ENCODE data around the gene KLHDC10.
"Not testable (repeated sequence)": the region's sequence is repeated elsewhere in the genome, so short reads cannot be mapped to it uniquely, and the experiment has no call there.

The KLHDC10 gene

DNA sequence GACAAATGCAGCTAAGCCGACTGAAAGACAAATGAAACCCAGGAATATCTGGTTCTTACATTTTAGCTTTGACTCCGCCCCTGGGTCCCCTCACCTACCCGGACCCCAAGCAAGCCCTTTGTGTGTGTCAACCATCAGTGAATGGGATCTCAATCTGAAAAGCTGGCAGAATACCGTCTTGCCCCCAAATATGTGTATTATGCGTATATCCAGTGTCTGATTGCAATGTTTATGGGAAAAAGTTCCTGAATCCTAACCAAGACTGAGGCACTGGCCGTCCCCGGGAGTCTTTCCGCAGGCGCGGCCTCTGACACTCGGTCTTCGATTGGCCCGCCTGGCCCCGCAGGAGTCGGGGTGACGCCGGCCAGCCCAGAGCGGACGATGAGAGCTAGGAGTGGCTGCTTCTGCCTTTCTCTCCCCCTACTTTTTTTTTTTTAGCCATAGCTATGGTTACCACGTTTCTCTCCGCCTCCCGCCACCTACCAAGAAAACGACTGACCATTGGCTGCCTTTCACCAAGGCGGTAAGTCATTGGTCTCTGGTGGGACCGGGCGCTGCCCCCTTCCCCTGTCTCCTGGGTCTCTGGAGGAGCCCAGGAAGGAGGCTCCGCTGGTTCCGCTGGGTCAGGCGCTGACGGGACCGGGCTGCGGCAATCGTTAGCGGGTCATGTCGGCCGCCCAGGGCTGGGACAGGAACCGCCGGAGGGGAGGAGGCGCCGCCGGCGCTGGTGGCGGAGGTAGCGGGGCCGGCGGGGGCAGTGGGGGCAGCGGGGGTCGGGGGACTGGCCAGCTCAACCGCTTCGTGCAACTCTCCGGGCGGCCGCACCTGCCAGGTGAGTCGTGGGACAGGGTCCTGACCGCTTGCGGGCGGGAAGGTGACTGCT is at the start of gene KLHDC10:
Gene KLHDC10 (plus strand): TSS at position 557 of the 883 bp plus-strand sequence. CDS start 110 bp downstream, at position 667.
- DNase-seq = peak; percentile 77 to 91 (median 82)

DNA sequence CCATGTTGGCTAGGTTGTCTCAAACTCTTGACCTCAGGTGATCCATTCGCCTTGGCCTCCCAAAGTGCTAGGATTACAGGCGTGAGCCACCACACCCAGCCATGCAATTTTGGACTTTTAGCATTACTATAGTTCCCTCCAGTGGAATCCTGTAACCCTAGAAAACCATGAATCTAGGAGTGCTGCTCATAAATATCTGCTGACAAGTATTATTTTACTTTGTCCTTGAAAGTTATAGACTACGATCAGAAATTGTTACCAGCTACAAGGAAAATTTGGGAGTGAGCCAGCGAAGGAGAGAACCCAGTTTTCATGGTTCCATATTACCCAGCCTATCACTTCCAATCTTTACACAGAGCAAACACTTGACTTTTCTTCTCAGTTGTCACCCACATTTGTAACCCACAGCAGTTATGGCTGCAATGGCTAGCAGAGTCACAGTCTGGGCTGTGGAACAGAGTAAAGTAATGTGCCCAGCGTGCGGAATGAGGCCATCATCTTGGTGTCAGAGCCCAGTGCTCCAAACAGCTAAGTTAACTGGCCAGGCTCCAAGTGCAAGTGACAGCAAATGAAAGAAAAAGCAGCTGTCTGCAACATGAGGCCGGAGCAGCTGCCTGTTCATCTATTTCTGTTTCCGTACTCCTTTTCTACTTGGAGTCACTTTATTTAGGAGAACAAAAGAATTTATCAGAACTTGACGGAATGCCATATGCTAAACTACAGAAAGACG is 49.1 kb upstream of the KLHDC10 start:
- DNase-seq = no peak

GRCh38 chr7:130022115-130022514 is 48.2 kb upstream of the KLHDC10 start:
- no peak for DNase-seq

GRCh38 chr7:130022623-130023175 is 47.6 kb upstream of the KLHDC10 start:
- DNase-seq = no peak

DNA sequence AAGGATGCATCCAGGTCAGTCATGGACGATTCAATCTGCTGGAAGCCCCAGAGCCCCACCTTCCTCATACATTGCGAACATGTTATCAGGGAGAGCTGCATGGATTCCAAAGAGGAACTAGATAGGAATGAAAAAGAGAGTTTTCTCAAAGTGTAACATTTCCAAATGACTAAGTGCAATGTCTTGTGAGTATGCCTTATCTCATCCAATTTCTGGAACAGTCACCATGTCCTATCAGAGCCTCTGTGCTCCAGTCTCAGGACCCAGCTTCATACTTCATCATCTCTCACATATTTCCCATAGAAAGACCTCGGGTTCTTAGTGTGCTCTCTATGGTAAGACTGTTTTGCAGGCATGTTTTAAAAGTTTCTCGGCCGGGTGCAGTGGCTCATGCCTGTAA is 45.9 kb upstream of the KLHDC10 start:
- no peak for DNase-seq

DNA sequence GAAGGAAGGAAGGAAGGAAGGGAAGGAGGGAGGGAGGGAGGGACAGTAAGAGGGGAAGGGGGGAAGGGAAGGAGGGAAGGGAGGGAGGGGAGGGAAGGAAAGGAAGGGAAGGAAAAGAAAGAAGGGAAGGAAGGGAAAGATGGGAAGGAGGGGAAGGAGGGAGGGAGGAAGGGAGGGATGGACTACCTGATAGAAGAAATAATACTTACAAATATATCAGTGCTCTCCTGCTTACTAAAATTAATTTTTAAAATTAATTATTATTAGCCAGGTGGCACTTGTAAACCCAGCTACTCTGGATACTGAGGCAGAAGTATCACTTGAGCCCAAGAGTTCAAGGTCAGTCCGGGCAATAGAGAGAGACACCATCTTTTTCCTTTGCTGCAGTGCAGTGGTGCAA is 37.6 kb upstream of the KLHDC10 start:
- DNase-seq = no peak

- no peak for DNase-seq
These were observed 32.6 kb upstream of the KLHDC10 start for GRCh38 chr7:130037703-130038102.

DNA sequence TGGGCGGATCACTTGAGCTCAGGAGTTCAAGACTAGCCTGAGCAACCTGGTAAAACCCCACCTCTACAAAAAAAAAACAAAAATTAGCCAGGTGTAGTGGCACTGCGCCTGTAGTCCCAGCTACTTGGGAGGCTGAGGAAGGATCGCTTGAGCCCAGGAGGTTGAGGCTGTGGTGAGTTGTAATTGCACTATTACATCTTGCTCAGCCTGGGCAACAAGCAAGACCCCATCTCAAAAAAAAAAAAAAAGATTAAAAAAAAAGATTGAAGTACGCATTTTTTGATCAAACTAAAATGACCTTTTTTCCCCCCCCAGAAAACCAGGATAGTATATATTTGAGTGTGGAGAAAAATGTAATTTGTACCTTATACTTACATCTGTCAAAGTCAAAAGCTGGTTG is 29.8 kb upstream of the KLHDC10 start:
- DNase-seq = no peak

DNA sequence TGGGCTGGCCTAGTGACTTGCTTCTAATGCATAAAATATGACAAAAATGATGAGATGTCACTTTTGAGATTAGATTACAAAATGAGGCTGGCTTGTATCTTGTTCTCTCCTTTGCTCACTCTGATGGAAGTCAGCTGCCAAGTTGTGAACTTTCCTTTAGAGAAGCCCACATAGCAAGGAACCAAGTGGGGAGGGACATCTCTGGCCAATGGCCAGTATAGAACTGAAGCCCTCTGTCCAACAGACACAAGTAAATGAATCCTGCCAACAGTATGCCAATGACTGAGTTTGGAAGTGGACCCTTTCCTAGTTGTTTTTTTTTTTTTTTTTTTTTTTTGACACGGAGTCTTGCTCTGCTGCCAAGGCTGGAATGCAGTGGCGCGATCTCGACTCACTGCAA is 22.5 kb upstream of the KLHDC10 start:
- DNase-seq = no peak

DNA sequence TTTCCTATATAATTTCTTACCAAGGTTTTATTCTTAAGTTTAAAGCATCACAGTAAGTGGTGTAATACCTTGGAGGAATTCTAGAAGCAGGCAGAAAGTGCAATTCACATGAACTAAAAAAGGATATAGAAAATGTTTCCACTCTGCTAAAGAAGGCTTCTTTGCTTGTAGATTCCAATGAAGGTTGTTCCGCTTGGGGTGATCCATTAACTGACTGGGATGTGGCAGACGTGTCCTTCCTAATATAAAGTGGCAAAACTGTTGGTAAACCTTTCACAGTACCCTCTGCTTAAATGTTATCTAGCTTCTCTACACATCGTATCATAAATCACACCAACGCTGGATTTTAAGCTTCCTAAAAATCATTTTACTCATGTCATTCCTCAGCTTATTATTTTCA is 21.4 kb upstream of the KLHDC10 start:
- no peak for DNase-seq

GRCh38 chr7:130052250-130052649 is 18.1 kb upstream of the KLHDC10 start:
- not testable (repeated sequence) for DNase-seq

GRCh38 chr7:130055198-130055597 is 15.1 kb upstream of the KLHDC10 start:
- DNase-seq = not testable (repeated sequence)

- DNase-seq = no peak
These were observed 8.1 kb upstream of the KLHDC10 start for GRCh38 chr7:130062246-130062645.

DNA sequence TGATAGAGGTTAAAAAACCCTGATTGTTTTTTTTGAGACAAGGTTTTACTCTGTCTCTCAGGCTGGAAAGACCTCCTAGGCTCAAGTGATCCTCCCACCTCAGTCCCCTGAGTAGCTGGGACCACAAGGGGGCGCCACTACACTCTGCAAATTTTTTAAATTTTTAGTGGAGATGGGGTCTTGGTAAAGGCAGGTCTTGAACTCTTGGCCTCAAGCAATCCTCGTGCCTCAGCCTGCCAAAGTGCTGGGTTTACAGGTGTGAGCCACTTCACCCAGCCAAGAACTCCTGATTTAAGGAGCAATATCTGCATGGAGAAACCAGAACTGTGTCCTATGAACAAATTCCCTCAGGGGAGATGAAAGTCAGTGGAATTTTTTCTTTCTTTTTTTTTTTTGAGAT is 7.3 kb upstream of the KLHDC10 start:
- peak; percentile 32 to 73 (median 54) for DNase-seq

- not testable (repeated sequence) for DNase-seq
These were observed 5.8 kb upstream of the KLHDC10 start for GRCh38 chr7:130064580-130064926.

DNA sequence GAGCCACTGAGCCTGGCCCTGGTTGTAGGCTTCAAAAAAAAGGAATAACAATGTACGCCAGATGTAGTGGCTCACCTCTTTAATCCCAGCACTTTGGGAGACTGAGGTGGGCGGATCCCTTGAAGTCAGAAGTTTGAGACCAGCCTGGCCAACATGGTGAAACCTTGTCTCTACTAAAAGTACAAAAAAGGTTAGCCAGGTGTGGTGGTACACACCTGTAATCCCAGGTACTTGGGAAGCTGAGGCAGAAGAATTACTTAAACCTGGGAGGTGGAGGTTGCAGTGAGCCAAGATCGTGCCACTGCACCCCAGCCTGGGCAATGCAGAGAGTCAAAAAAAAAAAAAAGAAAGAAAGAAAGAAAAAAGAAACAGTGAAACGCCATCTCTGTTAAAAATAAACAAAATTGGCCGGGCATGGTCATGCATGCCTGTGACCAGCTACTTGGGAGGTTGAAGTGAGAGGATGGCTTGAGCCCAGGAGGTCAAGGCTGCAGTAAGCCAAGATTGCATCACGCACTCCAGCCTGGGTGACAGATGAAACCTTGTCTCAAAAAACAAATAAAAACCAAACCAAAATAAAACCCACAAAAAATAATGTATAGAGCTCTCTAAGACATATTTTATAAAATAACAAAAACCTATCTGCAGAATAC is 4.7 kb upstream of the KLHDC10 start:
- DNase-seq = no peak

DNA sequence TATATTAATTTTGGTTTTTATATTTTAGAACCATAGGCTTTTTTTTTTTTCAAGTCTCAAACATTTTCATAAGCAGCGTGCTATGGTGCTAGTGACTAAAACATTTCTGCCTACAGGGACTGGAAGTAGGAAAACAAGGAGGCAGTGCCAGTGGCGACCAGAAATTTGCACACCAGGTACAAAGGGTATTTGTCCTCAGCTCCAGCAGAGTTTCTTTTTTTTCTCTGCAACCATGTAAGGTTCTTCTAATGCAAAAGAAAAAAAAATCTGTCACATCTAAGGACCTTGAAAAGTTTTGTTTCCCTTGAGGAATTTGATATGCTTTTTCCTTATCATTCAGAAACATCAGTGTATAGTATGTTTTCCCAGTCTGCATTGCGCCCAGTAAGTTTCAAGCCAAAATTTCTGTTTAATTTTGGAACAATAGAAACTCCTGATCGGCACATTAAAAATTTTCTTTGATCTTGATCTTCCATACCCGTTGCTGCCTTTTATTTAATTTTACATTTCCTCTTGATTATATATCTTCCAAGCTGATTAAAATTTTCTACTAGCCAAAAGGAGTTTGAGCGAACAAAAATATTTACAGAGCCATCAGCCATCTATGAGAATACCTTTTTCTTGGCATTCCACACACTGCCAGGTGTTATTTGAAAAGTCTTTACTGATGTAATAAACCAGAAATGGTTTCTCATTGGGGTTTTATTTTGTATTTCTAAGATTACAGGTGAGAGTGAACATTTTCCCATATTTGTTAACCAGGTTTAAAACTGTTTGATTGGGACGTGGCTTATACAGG is 956 bp upstream of the KLHDC10 start:
- DNase-seq = no peak

DNA sequence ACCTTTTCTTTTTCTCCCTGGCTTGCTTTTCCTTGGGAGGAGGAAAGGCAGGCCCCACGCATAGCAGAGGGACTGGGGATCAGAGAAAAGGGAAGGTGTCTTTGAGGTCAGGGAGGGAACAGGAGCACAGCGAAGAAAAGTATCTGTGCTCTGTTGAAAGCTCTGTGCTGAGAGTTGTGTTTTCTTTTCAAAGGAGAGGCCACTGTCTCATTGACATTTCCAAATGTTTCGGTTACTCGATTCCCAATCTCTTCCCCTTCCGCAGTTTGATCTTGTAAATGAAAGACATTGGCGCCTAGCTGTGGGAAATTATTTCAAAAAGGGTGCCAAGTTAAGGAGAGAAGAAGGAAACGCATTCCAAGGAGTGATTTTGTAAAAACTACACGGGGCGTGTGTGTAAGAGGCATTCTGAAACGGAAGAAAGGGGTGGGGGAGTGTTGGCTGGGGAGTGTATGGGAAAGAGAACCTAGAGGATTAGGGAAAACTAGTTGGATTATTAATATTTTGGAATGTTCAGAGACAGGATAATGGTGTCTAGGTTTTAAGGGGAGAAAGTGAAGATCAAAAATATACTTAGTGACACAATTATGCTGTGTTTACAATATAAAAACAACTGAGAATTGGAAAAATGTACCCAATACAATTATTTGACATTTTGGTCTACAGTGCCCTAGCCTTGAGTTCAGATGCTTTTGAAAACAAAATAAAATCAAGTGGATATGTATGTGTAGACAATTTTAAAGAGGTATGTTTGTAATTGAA is 708 bp downstream of the KLHDC10 start:
- no peak for DNase-seq

DNA sequence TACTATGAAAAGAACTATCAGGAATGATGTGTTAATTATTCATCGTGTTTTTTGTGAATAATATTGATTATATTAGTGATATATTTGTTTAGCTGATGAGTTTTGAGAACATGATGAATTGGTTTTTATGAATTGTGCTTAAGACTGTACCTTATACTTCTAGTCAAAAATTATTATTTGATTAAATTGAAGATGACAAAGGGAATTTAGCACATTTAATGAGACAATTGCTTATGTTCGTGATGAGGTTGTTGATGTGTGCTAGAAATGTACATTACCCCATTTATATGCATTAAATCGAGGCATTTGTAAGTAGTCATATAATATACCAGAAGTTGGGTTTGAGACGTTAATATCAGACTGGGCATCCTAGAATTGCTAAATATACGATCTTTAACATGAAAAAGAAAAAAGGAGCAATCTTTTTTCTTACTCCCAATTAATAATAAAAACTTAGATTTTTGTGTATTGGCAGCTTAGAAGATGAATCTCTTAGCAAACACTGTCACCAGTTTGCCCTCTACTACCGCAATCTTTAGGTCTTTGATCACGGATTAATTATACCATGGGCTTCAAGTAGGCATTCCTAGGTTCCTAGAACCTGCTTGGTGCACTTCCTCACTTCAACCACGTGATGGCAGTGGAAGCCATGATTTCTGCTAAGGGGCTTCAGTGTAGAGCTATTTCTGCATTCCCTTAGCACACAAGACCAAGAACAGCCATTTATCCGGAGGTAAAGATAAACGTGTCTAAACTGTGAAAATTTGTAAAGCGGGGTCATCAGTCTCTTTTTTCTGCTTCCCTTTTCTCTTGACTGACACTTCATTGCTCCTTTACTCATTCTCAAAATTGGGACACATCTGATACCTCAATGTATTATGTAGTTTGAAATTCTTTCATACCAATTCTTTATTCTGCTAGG is 1.6 kb downstream of the KLHDC10 start:
- DNase-seq = peak in 1 of 4 experiments; percentile 17

GRCh38 chr7:130079846-130080394 is 9.6 kb downstream of the KLHDC10 start:
- no peak for DNase-seq

Data from activated naive CD4-positive, alpha-beta T cell (primary cell).